H9 (cell line): ENCODE measurements around the gene SPSB4. TPM values are rescaled to one million over a fixed set of nuclear protein-coding genes. Genes with fewer than 3 reads are reported as not detected.

ENCODE experiments used
- DNase-seq: peaks from one replicate; pipeline ENCODE4 v3.0.0-alpha.2; 2017
- H2AFZ ChIP-seq: one replicate; pipeline ENCODE4 v1.6.1; 2013; ENCODE audit warnings: mild to moderate bottlenecking, low read length, control low read depth, moderate library complexity
- H2AK5ac ChIP-seq: 2 replicates; pipeline ENCODE4 v1.6.1; 2013; ENCODE audit warnings: low read length, control low read depth, mixed read lengths; ENCODE audit not compliant: insufficient read length
- H2BK120ac ChIP-seq: one replicate; pipeline ENCODE4 v1.6.1; 2013; ENCODE audit warnings: low read depth, mild to moderate bottlenecking, low read length, control low read depth, inconsistent platforms; ENCODE audit not compliant: poor library complexity, severe bottlenecking
- H2BK12ac ChIP-seq: 2 replicates; pipeline ENCODE4 v1.6.1; 2013; ENCODE audit warnings: low read length, control low read depth, mixed read lengths, low read depth; ENCODE audit not compliant: insufficient read length
- H2BK15ac ChIP-seq: 2 replicates; pipeline ENCODE4 v1.6.1; 2013; ENCODE audit warnings: low read depth, low read length, control low read depth
- H2BK20ac ChIP-seq: one replicate; pipeline ENCODE4 v1.6.1; 2013; ENCODE audit warnings: low read depth, mild to moderate bottlenecking, low read length, control low read depth, inconsistent platforms; ENCODE audit not compliant: poor library complexity, severe bottlenecking
- H2BK5ac ChIP-seq: 2 replicates; pipeline ENCODE4 v1.6.1; 2013; ENCODE audit warnings: low read length, control low read depth, mixed read lengths; ENCODE audit not compliant: insufficient read length
- H3K14ac ChIP-seq: 2 replicates; pipeline ENCODE4 v1.6.1; 2013; ENCODE audit warnings: low read length, control low read depth; ENCODE audit not compliant: insufficient read depth
- H3K18ac ChIP-seq: 2 replicates; pipeline ENCODE4 v1.6.1; 2013; ENCODE audit warnings: low read depth, mild to moderate bottlenecking, mixed read lengths, low read length, control low read depth; ENCODE audit not compliant: insufficient read length
- H3K23ac ChIP-seq: 2 replicates; pipeline ENCODE4 v1.6.1; 2013; ENCODE audit warnings: low read length, control low read depth, mixed read lengths, low read depth; ENCODE audit not compliant: insufficient read length
- H3K23me2 ChIP-seq: 2 replicates; pipeline ENCODE4 v1.6.1; 2013; ENCODE audit warnings: low read depth, mild to moderate bottlenecking, mixed read lengths, low read length, control low read depth; ENCODE audit not compliant: insufficient read length, poor library complexity, severe bottlenecking
- H3K27ac ChIP-seq: 2 replicates; pipeline ENCODE4 v1.5.1; 2013; ENCODE audit warnings: low read length, control low read depth, mixed read lengths, low read depth; ENCODE audit not compliant: insufficient read length
- H3K27me3 ChIP-seq: 2 replicates; pipeline ENCODE4 v1.6.1; 2013; ENCODE audit warnings: low read length, control low read depth, inconsistent platforms; ENCODE audit not compliant: insufficient read depth
- H3K4ac ChIP-seq: 2 replicates; pipeline ENCODE4 v1.6.1; 2013; ENCODE audit warnings: low read depth, mild to moderate bottlenecking, control low read depth, inconsistent platforms, low read length, moderate library complexity
- H3K4me1 ChIP-seq: 2 replicates; pipeline ENCODE4 v1.6.1; 2013; ENCODE audit warnings: low read length, control low read depth, inconsistent platforms; ENCODE audit not compliant: insufficient read depth
- H3K4me2 ChIP-seq: 2 replicates; pipeline ENCODE4 v1.6.1; 2013; ENCODE audit warnings: low read length, control low read depth, mixed read lengths; ENCODE audit not compliant: insufficient read length, insufficient read depth
- H3K56ac ChIP-seq: 2 replicates; pipeline ENCODE4 v1.6.1; 2013; ENCODE audit warnings: low read depth, mild to moderate bottlenecking, mixed read lengths, low read length, control low read depth; ENCODE audit not compliant: insufficient read length
- H3K79me1 ChIP-seq: 2 replicates; pipeline ENCODE4 v1.6.1; 2013; ENCODE audit warnings: low read depth, mild to moderate bottlenecking, moderate library complexity, low read length, control low read depth, inconsistent platforms; ENCODE audit not compliant: insufficient read depth, poor library complexity, severe bottlenecking
- H3K79me2 ChIP-seq: 2 replicates; pipeline ENCODE4 v1.6.1; 2013; ENCODE audit warnings: low read length, control low read depth, inconsistent platforms; ENCODE audit not compliant: insufficient read depth
- H3K9ac ChIP-seq: 2 replicates; pipeline ENCODE4 v1.6.1; 2013; ENCODE audit warnings: low read length, control low read depth, mixed read lengths; ENCODE audit not compliant: insufficient read length; ENCODE audit errors: extremely low read depth
- H3K9me3 ChIP-seq: one replicate; pipeline ENCODE4 v1.6.1; 2013; ENCODE audit warnings: low read depth, low read length, inconsistent platforms; ENCODE audit not compliant: control insufficient read depth
- H3T11ph ChIP-seq: one replicate; pipeline ENCODE4 v1.6.1; 2013; ENCODE audit warnings: mild to moderate bottlenecking, low read length, control low read depth, inconsistent platforms
- H4K20me1 ChIP-seq: one replicate; pipeline ENCODE4 v1.6.1; 2013; ENCODE audit not compliant: control insufficient read depth, insufficient read length, insufficient read depth
- H4K5ac ChIP-seq: 2 replicates; pipeline ENCODE4 v1.6.1; 2013; ENCODE audit warnings: low read depth, mild to moderate bottlenecking, mixed read lengths, low read length, control low read depth; ENCODE audit not compliant: insufficient read length
- H4K8ac ChIP-seq: replicated peaks from 2 replicates; pipeline ENCODE4 v1.6.1; 2013; ENCODE audit warnings: low read length, control low read depth, mixed read lengths, low read depth; ENCODE audit not compliant: insufficient read length
- H4K91ac ChIP-seq: 2 replicates; pipeline ENCODE4 v1.6.1; 2013; ENCODE audit warnings: low read depth, mild to moderate bottlenecking, moderate library complexity, mixed read lengths, low read length, control low read depth; ENCODE audit not compliant: insufficient read length
- H3K27ac Mint-ChIP-seq, 3 experiments: 2 replicates in 2 of 3; 3 replicates in 1 of 3; pipeline ENCODE4 v1.8.0; 2020 to 2021; ENCODE audit warnings: mixed read lengths in 3 of 3, mild to moderate bottlenecking in 1 of 3, moderate library complexity in 1 of 3
- H3K27me3 Mint-ChIP-seq: 2 replicates; pipeline ENCODE4 v1.8.0; 2021; ENCODE audit warnings: low read depth, mild to moderate bottlenecking, moderate library complexity, mixed read lengths
- H3K36me3 Mint-ChIP-seq, 3 experiments: 2 replicates in 2 of 3; 3 replicates in 1 of 3; pipeline ENCODE4 v1.8.0; 2020 to 2021; ENCODE audit warnings: low read depth in 3 of 3, mixed read lengths in 3 of 3; ENCODE audit not compliant: insufficient read depth in 1 of 3
- H3K4me1 Mint-ChIP-seq, 2 experiments: 2 replicates each; pipeline ENCODE4 v1.8.0; 2020; ENCODE audit warnings: mixed read lengths in 2 of 2
- H3K4me3 Mint-ChIP-seq, 2 experiments: 2 replicates in 1 of 2; 3 replicates in 1 of 2; pipeline ENCODE4 v1.8.0; 2020 to 2021; ENCODE audit warnings: mild to moderate bottlenecking in 2 of 2, mixed read lengths in 2 of 2, moderate library complexity in 1 of 2
- H3K9me3 Mint-ChIP-seq, 2 experiments: 2 replicates in 1 of 2; 3 replicates in 1 of 2; pipeline ENCODE4 v1.8.0; 2020; ENCODE audit warnings: mild to moderate bottlenecking in 2 of 2, mixed read lengths in 2 of 2, moderate library complexity in 1 of 2
- CTCF ChIP-seq: fragments of 200-600 bp; sonication (generic); conservative IDR thresholded peaks from 3 replicates; pipeline ENCODE4 v1.8.0; 2021; ENCODE audit warnings: antibody characterized with exemption, mild to moderate bottlenecking
- WGBS: extraction: QIAGEN DNeasy Blood & Tissue Kit; methylation state at CpG from one replicate; pipeline ENCODE4 v1.1.7; 2013; ENCODE audit warnings: missing lambda C conversion rate, low lambda C conversion rate, mixed read lengths; ENCODE audit not compliant: insufficient read length; ENCODE audit errors: extremely low coverage; 5-methylcytosine and 5-hydroxymethylcytosine counted together
- total RNA-seq: library from RNA; stranded (reverse); gene quantifications from 2 replicates; pipeline ENCODE4 v1.2.1, GENCODE V29; 2021

The SPSB4 gene
- total RNA-seq, 1 experiment from 2014 or later = 6.2 TPM

GRCh38 chr3:141070229-141070628, 19.1 kb downstream of the SPSB4 start:
- H4K8ac ChIP-seq = no peak overlapping the region
- TF ChIP-seq CTCF = no peak
- H2BK120ac ChIP-seq = no peak overlapping the region
- H3K4me1 ChIP-seq = peaks cover 36% of the 10 kb centered on the region
- H2AFZ ChIP-seq = no peak overlapping the region
- no peak overlapping the region for H3K9ac ChIP-seq
- no peak overlapping the region for H3K4ac ChIP-seq
- no peak overlapping the region for H3T11ph ChIP-seq
- H3K56ac ChIP-seq = no peak overlapping the region
- no peak overlapping the region for H3K27ac ChIP-seq
- no peak overlapping the region for H2BK20ac ChIP-seq
- H2BK12ac ChIP-seq = no peak overlapping the region
- Mint-ChIP-seq H3K36me3 (peaks cover 0 to 4% (median 0%) of the 10 kb centered on the region in 3 experiments; a peak in 4 of 7 replicates), H3K27ac (no peak overlapping the region), H3K4me3 (peak overlapping the region in 1 of 2 experiments; percentile 63; a peak in 1 of 5 replicates), H3K27me3 (peaks cover 57% of the 10 kb centered on the region), H3K9me3 (no peaks in the 10 kb centered on the region; a peak in 1 of 5 replicates), H3K4me1 (peaks cover 61 to 64% of the 10 kb centered on the region in 2 experiments)
- no peaks in the 10 kb centered on the region for H3K9me3 ChIP-seq
- no peaks in the 10 kb centered on the region for H3K23me2 ChIP-seq
- H4K91ac ChIP-seq = no peak overlapping the region
- no peak overlapping the region for H3K4me2 ChIP-seq
- H3K14ac ChIP-seq = no peak overlapping the region
- no peaks in the 10 kb centered on the region for H4K20me1 ChIP-seq
- H2BK5ac ChIP-seq = no peak overlapping the region
- H4K5ac ChIP-seq = no peak overlapping the region
- H3K79me1 ChIP-seq = no peaks in the 10 kb centered on the region
- DNase-seq = no peak
- H3K79me2 ChIP-seq = no peaks in the 10 kb centered on the region
- no peak overlapping the region for H3K18ac ChIP-seq
- no peak overlapping the region for H2BK15ac ChIP-seq
- H2AK5ac ChIP-seq = no peak overlapping the region
- no peak overlapping the region for H3K23ac ChIP-seq
- H3K27me3 ChIP-seq = no peaks in the 10 kb centered on the region; the same call in 1 of the 2 replicates
- WGBS = no CpG with 5 or more reads among the region's 1 CpG
